Measurements from ENCODE around the gene FAM107B.

The FAM107B gene

DNA sequence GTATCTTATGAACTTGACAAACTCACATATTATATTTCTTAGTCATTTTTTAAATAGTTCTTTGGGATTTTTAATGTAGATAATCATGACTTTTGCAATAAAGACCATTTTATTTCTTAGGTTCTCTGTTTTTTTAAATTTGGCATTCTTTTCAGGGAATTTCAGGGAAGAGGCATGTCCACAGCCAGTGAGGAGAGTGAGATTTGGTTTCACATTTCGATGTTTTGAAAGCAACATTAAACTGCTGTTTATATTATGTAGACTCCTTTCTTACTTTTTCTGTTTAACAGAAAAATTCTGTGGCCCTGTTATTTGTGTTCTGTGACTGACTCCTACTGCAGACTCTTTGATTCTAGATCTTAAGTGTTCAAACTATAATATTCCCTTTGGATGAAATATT, 153.7 kb downstream of the FAM107B start:
- Histone ChIP-seq H3K4me1 (ENCODE audit: control insufficient read depth in 1 of 2, insufficient read depth in 1 of 2, low read depth in 1 of 2, low read length in 1 of 2) (peaks cover 28 to 32% of the 10 kb centered on the region in 2 experiments), H3K36me3 (no peaks in the 10 kb centered on the region), H3K27me3 (no peaks in the 10 kb centered on the region), H3K4me3 (ENCODE audit: low read depth in 1 of 2, low read length in 1 of 2) (no peak overlapping the region), H3K9me3 (no peaks in the 10 kb centered on the region), H3K27ac (no peak overlapping the region)
- TF ChIP-seq, protein P1, sequence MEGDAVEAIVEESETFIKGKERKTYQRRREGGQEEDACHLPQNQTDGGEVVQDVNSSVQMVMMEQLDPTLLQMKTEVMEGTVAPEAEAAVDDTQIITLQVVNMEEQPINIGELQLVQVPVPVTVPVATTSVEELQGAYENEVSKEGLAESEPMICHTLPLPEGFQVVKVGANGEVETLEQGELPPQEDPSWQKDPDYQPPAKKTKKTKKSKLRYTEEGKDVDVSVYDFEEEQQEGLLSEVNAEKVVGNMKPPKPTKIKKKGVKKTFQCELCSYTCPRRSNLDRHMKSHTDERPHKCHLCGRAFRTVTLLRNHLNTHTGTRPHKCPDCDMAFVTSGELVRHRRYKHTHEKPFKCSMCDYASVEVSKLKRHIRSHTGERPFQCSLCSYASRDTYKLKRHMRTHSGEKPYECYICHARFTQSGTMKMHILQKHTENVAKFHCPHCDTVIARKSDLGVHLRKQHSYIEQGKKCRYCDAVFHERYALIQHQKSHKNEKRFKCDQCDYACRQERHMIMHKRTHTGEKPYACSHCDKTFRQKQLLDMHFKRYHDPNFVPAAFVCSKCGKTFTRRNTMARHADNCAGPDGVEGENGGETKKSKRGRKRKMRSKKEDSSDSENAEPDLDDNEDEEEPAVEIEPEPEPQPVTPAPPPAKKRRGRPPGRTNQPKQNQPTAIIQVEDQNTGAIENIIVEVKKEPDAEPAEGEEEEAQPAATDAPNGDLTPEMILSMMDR (IDR thresholded peaks at IDR 0.05): no peak

DNA sequence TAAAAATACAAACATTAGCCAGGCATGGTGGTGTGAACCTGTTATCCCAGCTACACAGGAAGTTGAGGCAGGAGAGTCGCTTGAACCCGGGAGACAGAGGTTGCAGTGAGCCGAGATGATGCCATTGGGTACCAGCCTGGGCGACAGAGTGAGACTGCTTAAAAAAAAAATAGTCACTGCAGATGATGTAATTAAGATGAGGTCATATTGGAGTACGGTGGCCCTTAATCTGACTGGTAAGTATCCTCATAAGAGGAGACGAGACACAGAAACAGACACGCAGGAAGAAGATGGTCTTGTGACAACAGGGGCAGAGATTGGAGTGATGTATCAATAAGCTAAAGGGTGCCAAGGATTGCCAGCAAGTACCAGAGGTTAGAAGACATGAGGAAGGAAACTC, 156.0 kb downstream of the FAM107B start:
- H3K27ac ChIP-seq: peak overlapping the region; percentile 66
- no peaks in the 10 kb centered on the region for H3K9me3 ChIP-seq
- H3K4me1 ChIP-seq (ENCODE audit: control insufficient read depth in 1 of 2, insufficient read depth in 1 of 2, low read depth in 1 of 2, low read length in 1 of 2): peaks cover 38 to 47% of the 10 kb centered on the region in 2 experiments
- no peaks in the 10 kb centered on the region for H3K36me3 ChIP-seq
- no peaks in the 10 kb centered on the region for H3K27me3 ChIP-seq
- H3K4me3 ChIP-seq (ENCODE audit: low read depth in 1 of 2, low read length in 1 of 2): no peak overlapping the region
- TF ChIP-seq, protein P1 (IDR thresholded peaks at IDR 0.05): no peak

DNA sequence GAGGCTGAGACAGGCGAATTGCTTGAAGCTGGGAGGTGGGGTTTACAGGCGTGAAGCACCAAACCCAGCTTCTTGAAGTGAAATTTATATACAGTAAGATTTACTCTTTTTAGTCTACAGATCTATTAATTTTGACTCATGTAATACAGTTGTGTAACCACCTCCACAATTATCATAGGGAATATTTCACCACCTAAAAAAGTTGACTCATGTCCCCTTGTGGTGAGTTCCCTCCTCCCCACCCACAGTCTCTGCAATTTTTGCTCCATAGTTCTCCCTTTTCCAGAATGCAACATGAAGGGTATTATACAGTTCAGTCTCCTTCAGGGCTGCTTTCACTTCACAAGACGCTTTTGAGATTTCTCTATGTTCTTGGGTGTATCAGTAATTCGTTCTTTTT, 156.8 kb downstream of the FAM107B start:
- TF ChIP-seq, protein P1 (IDR thresholded peaks at IDR 0.05): peak; percentile 45
- Histone ChIP-seq H3K9me3 (no peaks in the 10 kb centered on the region), H3K36me3 (no peaks in the 10 kb centered on the region), H3K4me3 (ENCODE audit: low read depth in 1 of 2, low read length in 1 of 2) (peak overlapping the region in 1 of 2 experiments; percentile 5), H3K27me3 (no peaks in the 10 kb centered on the region), H3K27ac (peak overlapping the region; percentile 66), H3K4me1 (ENCODE audit: control insufficient read depth in 1 of 2, insufficient read depth in 1 of 2, low read depth in 1 of 2, low read length in 1 of 2) (peaks cover 47 to 55% of the 10 kb centered on the region in 2 experiments)

DNA sequence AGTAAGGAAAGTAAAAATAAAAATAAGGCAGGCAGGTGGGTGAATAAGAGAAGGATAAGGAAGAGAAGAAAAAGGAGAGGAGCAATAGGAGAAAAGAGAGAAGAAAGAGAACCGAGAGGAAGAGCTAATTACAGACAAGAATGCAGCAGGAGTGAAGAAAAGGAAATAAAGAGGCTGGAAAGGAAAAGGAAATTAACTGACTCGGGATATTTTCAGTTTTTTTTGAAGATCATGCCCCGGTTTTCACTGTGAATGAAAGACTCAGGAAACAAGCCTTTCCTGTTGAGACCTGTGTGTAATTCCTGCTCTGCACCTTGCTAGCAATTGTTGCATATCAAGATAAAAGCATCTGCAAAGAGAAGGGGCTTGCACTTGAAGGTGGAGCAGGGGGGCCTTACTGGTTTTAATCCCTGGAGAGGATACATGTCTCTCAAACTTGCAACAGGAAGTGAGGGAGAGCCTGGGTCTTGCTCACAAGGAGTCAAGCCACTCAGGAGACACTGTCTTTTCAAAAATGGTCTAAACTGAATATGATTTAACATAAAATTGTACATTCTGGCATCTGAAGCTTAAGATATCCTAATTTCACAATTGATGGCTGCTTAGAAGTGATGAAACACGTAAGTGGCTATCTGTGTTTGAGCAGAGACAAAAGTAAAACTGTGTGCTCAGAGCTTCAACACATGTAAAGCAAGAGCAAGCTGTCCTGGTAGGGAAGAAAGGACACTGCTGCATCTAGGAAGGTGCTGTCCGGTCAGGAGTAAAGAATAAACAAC, 157.6 kb downstream of the FAM107B start:
- H3K27ac ChIP-seq: peak overlapping the region; percentile 66
- no peaks in the 10 kb centered on the region for H3K27me3 ChIP-seq
- H3K9me3 ChIP-seq: no peaks in the 10 kb centered on the region
- H3K4me3 ChIP-seq (ENCODE audit: low read depth in 1 of 2, low read length in 1 of 2): peak overlapping the region in 1 of 2 experiments; percentile 5
- H3K36me3 ChIP-seq: no peaks in the 10 kb centered on the region
- peaks cover 50 to 62% of the 10 kb centered on the region in 2 experiments for H3K4me1 ChIP-seq (ENCODE audit: control insufficient read depth in 1 of 2, insufficient read depth in 1 of 2, low read depth in 1 of 2, low read length in 1 of 2)
- TF ChIP-seq, protein P1 (IDR thresholded peaks at IDR 0.05): no peak

DNA sequence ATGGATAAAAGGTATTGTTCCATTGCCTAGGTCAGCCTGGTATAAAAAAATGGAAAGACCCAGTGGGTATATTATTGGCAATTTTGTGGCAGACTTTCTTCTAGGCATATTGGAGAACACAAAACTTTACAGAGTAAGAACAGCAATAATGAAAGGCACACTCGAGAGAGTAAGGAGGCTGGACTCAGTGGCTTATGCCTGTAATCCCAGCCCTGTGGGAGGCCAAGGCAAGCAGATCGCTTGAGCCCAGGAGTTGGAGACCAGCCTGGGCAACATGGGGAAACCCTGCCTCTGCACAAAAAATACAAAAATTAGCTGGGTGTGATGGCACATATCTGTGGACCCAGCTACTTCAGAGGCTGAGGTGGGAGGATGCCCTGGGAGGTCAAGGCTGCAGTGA, 158.2 kb downstream of the FAM107B start:
- TF ChIP-seq, protein P1 (IDR thresholded peaks at IDR 0.05): no peak
- H3K36me3 ChIP-seq: no peaks in the 10 kb centered on the region
- H3K27me3 ChIP-seq: no peaks in the 10 kb centered on the region
- H3K4me3 ChIP-seq (ENCODE audit: low read depth in 1 of 2, low read length in 1 of 2): no peak overlapping the region
- H3K4me1 ChIP-seq (ENCODE audit: control insufficient read depth in 1 of 2, insufficient read depth in 1 of 2, low read depth in 1 of 2, low read length in 1 of 2): peaks cover 54 to 63% of the 10 kb centered on the region in 2 experiments
- peak overlapping the region; percentile 66 for H3K27ac ChIP-seq
- no peaks in the 10 kb centered on the region for H3K9me3 ChIP-seq
